Stimulated activated CD8-positive, alpha-beta memory T cell treated with anti-CD3 and anti-CD28 coated beads, Interleukin-4, amount 100 ng/mL, for 1 hour (primary cell): ENCODE data around the gene EIF5A2.

ENCODE experiments used
- DNase-seq, 2 donors: peaks; one replicate each; pipeline ENCODE4 v3.0.0-alpha.2; 2020; ENCODE audit warnings: low read depth in 2 of 2, low spot score in 1 of 2

Gene EIF5A2

GRCh38 chr3:170862618-170863374 is 45.6 kb downstream of the EIF5A2 start:
- no peak for DNase-seq

GRCh38 chr3:170858599-170858998 is 49.8 kb downstream of the EIF5A2 start:
- no peak for DNase-seq

- DNase-seq = no peak
These were observed 56.1 kb downstream of the EIF5A2 start for GRCh38 chr3:170852324-170852723.

- no peak for DNase-seq
These were observed 60.0 kb downstream of the EIF5A2 start for GRCh38 chr3:170848292-170848917.

DNA sequence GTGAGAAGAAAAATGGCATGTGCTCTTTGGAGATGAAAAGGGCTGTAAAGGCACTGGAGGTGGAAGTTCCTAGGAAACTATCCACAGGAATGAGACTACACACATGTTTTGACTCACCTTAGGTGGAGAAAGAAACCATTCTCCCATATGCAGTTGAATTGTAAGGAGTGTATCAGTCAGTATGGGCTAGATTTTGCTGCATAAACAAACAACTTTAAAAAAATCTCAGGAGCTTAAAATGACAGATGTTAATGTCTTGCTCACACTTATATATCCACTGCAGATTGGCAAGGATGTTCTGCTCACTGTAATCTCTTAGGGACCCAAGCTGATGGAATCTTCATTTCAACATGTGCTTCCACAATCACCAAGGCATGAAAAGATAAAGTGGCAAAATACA is 64.1 kb downstream of the EIF5A2 start:
- no peak for DNase-seq

DNA sequence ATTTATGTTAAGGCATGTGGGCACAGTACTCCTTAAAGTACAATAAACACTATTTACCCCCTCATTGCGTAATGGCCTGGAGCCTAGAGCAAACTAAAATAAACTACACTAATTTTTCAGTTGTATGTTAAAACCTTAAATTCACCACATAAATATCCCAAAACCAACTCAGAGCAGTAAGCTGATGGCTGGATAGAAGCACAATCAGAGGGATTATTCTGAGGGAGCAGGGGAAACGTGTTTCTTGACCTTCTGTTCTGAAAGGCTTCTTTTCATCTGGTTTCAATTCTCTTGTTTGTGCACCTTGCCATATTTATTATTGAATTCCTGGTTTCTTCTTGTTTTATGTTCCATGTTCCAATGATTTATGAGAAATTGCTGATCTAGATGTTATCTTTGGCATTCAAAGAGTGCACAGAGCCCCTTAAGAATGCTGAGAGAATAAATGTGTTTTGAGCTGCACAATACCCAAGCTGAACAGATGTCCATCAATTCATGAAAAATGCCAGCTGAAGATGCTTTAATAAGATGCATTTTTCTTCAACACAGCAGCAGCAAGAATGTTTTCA is 68.1 kb downstream of the EIF5A2 start:
- DNase-seq = no peak

DNA sequence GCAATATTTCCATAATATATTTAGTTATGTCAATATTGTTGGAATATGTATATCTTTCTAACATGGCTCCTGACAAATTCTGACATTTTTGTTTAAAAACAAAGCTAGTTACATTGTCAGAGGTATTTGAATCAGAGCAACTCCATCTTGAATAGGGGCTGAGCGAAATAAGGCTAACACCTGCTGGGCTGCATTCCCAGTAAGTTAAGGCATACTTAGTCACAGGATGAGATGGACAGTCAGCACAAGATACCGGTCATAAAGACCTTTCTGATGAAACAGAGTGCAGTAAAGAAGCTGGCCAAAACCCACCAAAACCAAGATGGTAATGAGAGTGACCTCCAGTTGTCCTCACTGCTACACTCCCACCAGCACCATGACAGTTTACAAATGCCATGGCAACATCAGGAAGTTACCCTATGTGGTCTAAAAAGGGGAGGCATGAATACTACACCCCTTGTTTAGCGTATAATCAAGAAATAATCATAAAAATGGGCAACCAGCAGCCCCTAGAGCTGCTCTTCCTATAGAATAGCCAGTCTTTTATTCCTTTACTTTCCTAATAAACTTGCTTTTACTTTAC is 68.8 kb downstream of the EIF5A2 start:
- no peak for DNase-seq
